GM21515 (cell line): ENCODE results near the gene TDRD15.
"Not testable (repeated sequence)": the region's sequence is repeated elsewhere in the genome, so short reads cannot be mapped to it uniquely, and the experiment has no call there.

ENCODE experiments used
- ATAC-seq: cut with Tn5 transposase; IDR thresholded peaks from one replicate; pipeline ENCODE4 v1.9.1; 2021; ENCODE audit not compliant: unreplicated experiment

Gene TDRD15

GRCh38 chr2:21123473-21124393 is at the start of gene TDRD15:
Gene TDRD15, plus strand, starts transcription at chr2:21123968. Its CDS starts 13,500 bp downstream, at chr2:21137468.
- no peak for ATAC-seq

- ATAC-seq: no peak
Measured at GRCh38 chr2:21078296-21078695, 45.5 kb upstream of the TDRD15 start.

- ATAC-seq: no peak
Measured at GRCh38 chr2:21083482-21083881, 40.3 kb upstream of the TDRD15 start.

GRCh38 chr2:21084401-21084800 is 39.4 kb upstream of the TDRD15 start:
- no peak for ATAC-seq

- ATAC-seq: no peak
Measured at GRCh38 chr2:21092308-21092869, 31.4 kb upstream of the TDRD15 start.

GRCh38 chr2:21095178-21095577 is 28.6 kb upstream of the TDRD15 start:
- no peak for ATAC-seq

- no peak for ATAC-seq
Measured at GRCh38 chr2:21095714-21096113, 28.1 kb upstream of the TDRD15 start.

GRCh38 chr2:21096458-21096857 is 27.3 kb upstream of the TDRD15 start:
- no peak for ATAC-seq

GRCh38 chr2:21097331-21097730 is 26.4 kb upstream of the TDRD15 start:
- ATAC-seq: no peak

- ATAC-seq: no peak
Measured at GRCh38 chr2:21098294-21098693, 25.5 kb upstream of the TDRD15 start.

- ATAC-seq: no peak
Measured at GRCh38 chr2:21099281-21099907, 24.4 kb upstream of the TDRD15 start.

GRCh38 chr2:21101514-21102155 is 22.1 kb upstream of the TDRD15 start:
- ATAC-seq: not testable (repeated sequence)

- no peak for ATAC-seq
Measured at GRCh38 chr2:21102356-21102755, 21.4 kb upstream of the TDRD15 start.

- ATAC-seq: no peak
Measured at GRCh38 chr2:21103274-21103891, 20.4 kb upstream of the TDRD15 start.

GRCh38 chr2:21104030-21104660 is 19.6 kb upstream of the TDRD15 start:
- no peak for ATAC-seq

- ATAC-seq: no peak
Measured at GRCh38 chr2:21111012-21111411, 12.8 kb upstream of the TDRD15 start.

- ATAC-seq: no peak
Measured at GRCh38 chr2:21117688-21118087, 6.1 kb upstream of the TDRD15 start.

- ATAC-seq: peak; percentile 59
Measured at GRCh38 chr2:21118302-21118920, 5.4 kb upstream of the TDRD15 start.

GRCh38 chr2:21131861-21132260 is 8.1 kb downstream of the TDRD15 start:
- no peak for ATAC-seq

GRCh38 chr2:21135585-21135984 is 11.8 kb downstream of the TDRD15 start:
- ATAC-seq: no peak
